Neural cell (in vitro differentiated cells): ENCODE measurements around the gene RAB27B. TPM values are rescaled to one million over a fixed set of nuclear protein-coding genes. Genes with fewer than 3 reads are reported as not detected.

Experiments
- H2AFZ ChIP-seq: fragments of 200-600, 300-800 bp; sonication (generic), shearing (Covaris generic); 2 replicates; pipeline ENCODE4 v1.6.0; 2014; ENCODE audit warnings: low read depth, mild to moderate bottlenecking, antibody characterized with exemption, low read length, moderate library complexity
- H3F3A ChIP-seq: fragments of 200-600 bp; shearing (Covaris generic); 2 replicates; pipeline ENCODE4 v1.6.1; 2016; ENCODE audit warnings: mild to moderate bottlenecking, moderate library complexity, mixed read lengths, antibody characterized with exemption, low read length; ENCODE audit not compliant: insufficient read depth, poor library complexity, severe bottlenecking
- H3K27ac ChIP-seq: fragments of 200-600, 300-800 bp; sonication (generic), shearing (Covaris generic); 2 replicates; pipeline ENCODE4 v1.5.1; 2014; ENCODE audit warnings: mild to moderate bottlenecking, low read length, moderate library complexity
- H3K27me3 ChIP-seq: fragments of 300-800, 200-600 bp; sonication (generic), shearing (Covaris generic); 2 replicates; pipeline ENCODE4 v1.6.0; 2014; ENCODE audit warnings: mild to moderate bottlenecking, low read depth, low read length, moderate library complexity; ENCODE audit not compliant: insufficient read depth
- H3K36me3 ChIP-seq: fragments of 300-800, 200-600 bp; sonication (generic), shearing (Covaris generic); 2 replicates; pipeline ENCODE4 v1.5.1; 2014; ENCODE audit warnings: mild to moderate bottlenecking, antibody characterized with exemption, low read length, moderate library complexity; ENCODE audit not compliant: insufficient read depth
- H3K4me2 ChIP-seq: fragments of 300-800, 200-600 bp; sonication (generic), shearing (Covaris generic); 2 replicates; pipeline ENCODE4 v1.6.0; 2014; ENCODE audit warnings: mild to moderate bottlenecking, low read length
- H3K4me3 ChIP-seq: fragments of 300-800, 200-600 bp; sonication (generic), shearing (Covaris generic); 2 replicates; pipeline ENCODE4 v1.5.1; 2014; ENCODE audit warnings: mild to moderate bottlenecking, low read length, moderate library complexity
- H3K79me2 ChIP-seq: fragments of 200-600 bp; shearing (Covaris generic); replicated peaks from 2 replicates; pipeline ENCODE4 v1.6.0; 2014; ENCODE audit warnings: mild to moderate bottlenecking, low read length, moderate library complexity; ENCODE audit not compliant: insufficient read depth
- H3K9ac ChIP-seq: fragments of 300-800, 200-600 bp; sonication (generic), shearing (Covaris generic); 2 replicates; pipeline ENCODE4 v1.6.1; 2016; ENCODE audit warnings: mild to moderate bottlenecking, low read length, mixed read lengths
- H3K9me2 ChIP-seq: fragments of 200-600 bp; shearing (Covaris generic); 2 replicates; pipeline ENCODE4 v1.6.1; 2016; ENCODE audit warnings: mild to moderate bottlenecking, low read length, mixed read lengths; ENCODE audit not compliant: insufficient read depth
- H3K9me3 ChIP-seq: fragments of 200-600, 300-800 bp; sonication (generic), shearing (Covaris generic); 2 replicates; pipeline ENCODE4 v1.6.1; 2016; ENCODE audit warnings: mild to moderate bottlenecking, mixed run types, low read length, moderate library complexity, mixed read lengths
- H4K20me1 ChIP-seq: fragments of 200-600 bp; shearing (Covaris generic); 2 replicates; pipeline ENCODE4 v1.6.1; 2016; ENCODE audit warnings: mild to moderate bottlenecking, mixed run types; ENCODE audit not compliant: insufficient read depth
- CTCF ChIP-seq: fragments of 450-650 bp; IDR thresholded peaks from 2 replicates; pipeline ENCODE4 v1.5.1; 2014; ENCODE audit warnings: antibody characterized with exemption, mild to moderate bottlenecking, moderate library complexity; ENCODE audit not compliant: poor library complexity, severe bottlenecking
- EP300 ChIP-seq: fragments of 450-650 bp; conservative IDR thresholded peaks from 2 replicates; pipeline ENCODE4 v1.6.1; 2014; ENCODE audit warnings: antibody characterized with exemption, mild to moderate bottlenecking, moderate library complexity; ENCODE audit not compliant: poor library complexity, severe bottlenecking
- EZH2 ChIP-seq: fragments of 200-600, 300-800 bp; shearing (Covaris generic), sonication (generic); IDR thresholded peaks from 2 replicates; pipeline ENCODE4 v1.6.1; 2014; ENCODE audit warnings: antibody characterized with exemption, low read length, borderline replicate concordance, mild to moderate bottlenecking; ENCODE audit not compliant: insufficient read depth, poor library complexity, severe bottlenecking
- MXI1 ChIP-seq: fragments of 450-650 bp; conservative IDR thresholded peaks from 2 replicates; pipeline ENCODE4 v1.6.1; 2014; ENCODE audit warnings: antibody characterized with exemption, mild to moderate bottlenecking; ENCODE audit not compliant: poor library complexity, severe bottlenecking
- POLR2AphosphoS5 ChIP-seq: IDR thresholded peaks from 2 replicates; pipeline ENCODE4 v1.6.1; 2012
- RAD21 ChIP-seq: fragments of 450-650 bp; conservative IDR thresholded peaks from 2 replicates; pipeline ENCODE4 v1.6.1; 2014; ENCODE audit warnings: antibody characterized with exemption, mild to moderate bottlenecking, moderate library complexity
- REST ChIP-seq: IDR thresholded peaks from 2 replicates; pipeline ENCODE4 v1.6.1; 2012; ENCODE audit warnings: borderline replicate concordance
- SMC3 ChIP-seq: fragments of 450-650 bp; conservative IDR thresholded peaks from 2 replicates; pipeline ENCODE4 v1.6.1; 2014; ENCODE audit warnings: antibody characterized with exemption, mild to moderate bottlenecking, moderate library complexity; ENCODE audit not compliant: poor library complexity
- TAF1 ChIP-seq: IDR thresholded peaks from 2 replicates; pipeline ENCODE4 v1.6.1; 2012; ENCODE audit warnings: low read depth
- polyA plus RNA-seq: library from polyadenylated mRNA; depleted of rRNA; stranded (reverse); fragments of >200 nt; gene quantifications from 2 replicates; pipeline ENCODE4 v1.2.3, GENCODE V29; 2014

The RAB27B gene
- polyA plus RNA-seq, 1 donor from 2014 or later: 37.3 TPM

- Histone ChIP-seq H4K20me1 (no peaks in the 10 kb centered on the region), H2AFZ (no peak overlapping the region), H3K27me3 (no peaks in the 10 kb centered on the region), H3K4me2 (no peak overlapping the region), H3K4me3 (no peak overlapping the region), H3K36me3 (no peaks in the 10 kb centered on the region), H3K9ac (no peak overlapping the region), H3K27ac (no peak overlapping the region), H3K9me3 (no peaks in the 10 kb centered on the region), H3K79me2 (no peaks in the 10 kb centered on the region), H3F3A (no peaks in the 10 kb centered on the region), H3K9me2 (no peaks in the 10 kb centered on the region)
- TF ChIP-seq RAD21 (no peak), POLR2AphosphoS5 (no peak), CTCF (no peak), SMC3 (no peak), EP300 (no peak), REST (no peak), EZH2 (no peak), MXI1 (no peak), TAF1 (no peak)
Measured at GRCh38 chr18:54792079-54792478, 36.2 kb upstream of the RAB27B start.

DNA sequence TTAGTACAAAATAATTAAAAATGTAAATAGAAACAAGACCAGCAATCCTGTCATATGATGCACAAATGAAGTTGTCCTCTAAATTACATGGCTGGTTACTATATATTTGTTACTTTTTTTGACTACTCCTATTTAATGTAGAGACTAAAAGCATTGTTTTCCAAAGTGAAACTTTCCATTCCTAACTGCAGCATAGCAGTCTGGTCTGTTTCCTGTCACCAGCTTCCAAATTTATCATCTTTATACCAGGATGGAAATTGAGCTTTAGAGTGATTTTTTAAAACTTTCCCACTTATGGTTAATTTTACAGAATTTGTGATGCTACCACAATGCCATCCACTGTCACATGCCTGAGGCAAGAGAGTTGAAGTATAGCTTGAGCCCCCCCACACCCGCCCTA lies 33.5 kb upstream of the RAB27B start:
- Histone ChIP-seq H3F3A (no peaks in the 10 kb centered on the region), H3K27me3 (no peaks in the 10 kb centered on the region), H2AFZ (no peak overlapping the region), H3K9ac (no peak overlapping the region), H4K20me1 (no peaks in the 10 kb centered on the region), H3K4me3 (no peak overlapping the region), H3K4me2 (no peak overlapping the region), H3K9me3 (no peaks in the 10 kb centered on the region), H3K79me2 (no peaks in the 10 kb centered on the region), H3K27ac (no peak overlapping the region), H3K9me2 (no peaks in the 10 kb centered on the region), H3K36me3 (no peaks in the 10 kb centered on the region)
- no peak for TF ChIP-seq TAF1
- no peak for TF ChIP-seq REST
- TF ChIP-seq EZH2: no peak
- TF ChIP-seq SMC3: no peak
- no peak for TF ChIP-seq MXI1
- TF ChIP-seq POLR2AphosphoS5: no peak
- no peak for TF ChIP-seq EP300
- TF ChIP-seq CTCF: no peak
- no peak for TF ChIP-seq RAD21
